K562 (cell line): ENCODE data around the gene RAB5A. TPM values are rescaled to one million over a fixed set of nuclear protein-coding genes. Genes with fewer than 3 reads are reported as not detected.

ENCODE experiments used
- BRCA1 ChIP-seq, 2 experiments: fragments of 450-650 bp in 1 of 2; sonication (generic) in 1 of 2; formaldehyde crosslinking in 1 of 2; IDR thresholded peaks; 2 replicates each; pipeline versions ENCODE4 v1.5.0 to v1.6.1; 2017 to 2020; ENCODE audit warnings: mild to moderate bottlenecking in 1 of 2, missing genetic modification reagents in 1 of 2
- CBX3 ChIP-seq, 2 experiments: IDR thresholded peaks; 1 replicate in 1 of 2; 2 replicates in 1 of 2; pipeline ENCODE4 v1.6.1; 2012; ENCODE audit warnings: inconsistent platforms in 2 of 2, low read length in 2 of 2, borderline replicate concordance in 1 of 2, control low read depth in 1 of 2
- DACH1 ChIP-seq: fragments of 450-650 bp; IDR thresholded peaks from 2 replicates; pipeline ENCODE4 v1.6.1; 2018; ENCODE audit not compliant: partially characterized antibody
- ETV1 ChIP-seq: fragments of 450-650 bp; conservative IDR thresholded peaks from 2 replicates; pipeline ENCODE4 v1.6.1; 2016; ENCODE audit warnings: missing genetic modification characterization, control low read depth, low read depth, missing compliant biosample characterization
- FOS ChIP-seq: IDR thresholded peaks from 3 replicates; pipeline ENCODE4 v1.6.1; 2011; ENCODE audit not compliant: insufficient read length; ENCODE audit errors: extremely low read depth
- HNRNPLL ChIP-seq: fragments of 200-400 bp; formaldehyde crosslinking; IDR thresholded peaks from 2 replicates; pipeline ENCODE4 v1.6.1; 2017; ENCODE audit warnings: low read length, low read depth, mild to moderate bottlenecking; ENCODE audit not compliant: poor library complexity, severe bottlenecking
- KDM1A ChIP-seq, 2 experiments: fragments of 450-650 bp; IDR thresholded peaks; 2 replicates each; pipeline ENCODE4 v1.6.1; 2016; ENCODE audit warnings: mild to moderate bottlenecking in 2 of 2
- LARP7 ChIP-seq: fragments of 450-650 bp; IDR thresholded peaks from 2 replicates; pipeline ENCODE4 v1.6.1; 2016
- MBD2 ChIP-seq: sonication (generic); IDR thresholded peaks from 2 replicates; pipeline ENCODE4 v1.6.1; 2016; ENCODE audit warnings: low read depth, borderline replicate concordance
- MTF1 ChIP-seq: fragments of 250-450 bp; sonication (Bioruptor Pico); IDR thresholded peaks from 2 replicates; pipeline ENCODE4 v1.9.0; 2021; ENCODE audit warnings: moderate library complexity, mild to moderate bottlenecking, inconsistent platforms, borderline replicate concordance
- NR2C1 ChIP-seq, 2 experiments: fragments of 450-650 bp; IDR thresholded peaks; 2 replicates each; pipeline ENCODE4 v1.6.1; 2017; ENCODE audit warnings: mild to moderate bottlenecking in 2 of 2, antibody characterized with exemption in 1 of 2, inconsistent platforms in 1 of 2, missing compliant biosample characterization in 1 of 2, missing genetic modification characterization in 1 of 2
- RBFOX2 ChIP-seq: fragments of 200-400 bp; formaldehyde crosslinking; IDR thresholded peaks from 2 replicates; pipeline ENCODE4 v1.6.1; 2017; ENCODE audit warnings: low read depth, mild to moderate bottlenecking, low read length, moderate library complexity
- TEAD4 ChIP-seq, 2 experiments: sonication (generic) in 1 of 2; formaldehyde crosslinking in 1 of 2; IDR thresholded peaks; 2 replicates each; pipeline versions ENCODE4 v1.6.1 to v1.8.0; 2012 to 2022; ENCODE audit warnings: borderline replicate concordance in 1 of 2, inconsistent platforms in 1 of 2, low read length in 1 of 2, mild to moderate bottlenecking in 1 of 2, missing genetic modification reagents in 1 of 2
- THRAP3 ChIP-seq: fragments of 450-650 bp; IDR thresholded peaks from 2 replicates; pipeline ENCODE4 v1.6.1; 2016; ENCODE audit warnings: mild to moderate bottlenecking, inconsistent platforms, borderline replicate concordance
- ZC3H4 ChIP-seq: sonication (generic); formaldehyde crosslinking; IDR thresholded peaks from 2 replicates; pipeline ENCODE4 v1.9.0; 2021; ENCODE audit warnings: missing genetic modification reagents, borderline replicate concordance
- polyA plus RNA-seq, 8 experiments: library from polyadenylated mRNA; depleted of rRNA in 4 of 8; stranded (reverse) in 5 of 8; unstranded in 3 of 8; fragments of >200 nt; fragmentation: Nextera tagmentation in 2 of 8; fragmentation: Illumina TruSeq in 1 of 8; extraction: Ambion mirVana in 2 of 8; extraction: Trizol in 1 of 8; gene quantifications; 2 replicates each; pipeline versions ENCODE4 v1.2.1 to v1.2.3, GENCODE V29; 2011 to 2014; ENCODE audit warnings: inconsistent platforms in 1 of 8, missing spikeins in 1 of 8
- total RNA-seq, 7 experiments: library from RNA; depleted of rRNA in 6 of 7; stranded (reverse); fragments of >200 nt in 6 of 7; fragmentation: Illumina TruSeq in 2 of 7; extraction: Trizol in 2 of 7; gene quantifications; 2 replicates each; pipeline versions ENCODE4 v1.2.1 to v1.2.3, GENCODE V29; 2011 to 2021; ENCODE audit warnings: low replicate concordance in 1 of 7
- TF ChIP-seq, protein P1 (sequence below): fragments of 150-350 bp; IDR thresholded peaks from 2 replicates; pipeline ENCODE4 v1.6.1; 2014; ENCODE audit warnings: low read depth, mild to moderate bottlenecking, low read length, borderline replicate concordance
- TF ChIP-seq, protein P2 (sequence below): fragments of 450-650 bp; IDR thresholded peaks from 2 replicates; pipeline ENCODE4 v1.6.1; 2017; ENCODE audit warnings: antibody characterized with exemption, mild to moderate bottlenecking

The RAB5A gene
- total and polyA plus RNA-seq, 9 of the 15 experiments (the other 6 are each of a cell fraction or from before 2014, with no cell fraction given), result 28.3 to 64.2 (median 49.0) TPM

DNA sequence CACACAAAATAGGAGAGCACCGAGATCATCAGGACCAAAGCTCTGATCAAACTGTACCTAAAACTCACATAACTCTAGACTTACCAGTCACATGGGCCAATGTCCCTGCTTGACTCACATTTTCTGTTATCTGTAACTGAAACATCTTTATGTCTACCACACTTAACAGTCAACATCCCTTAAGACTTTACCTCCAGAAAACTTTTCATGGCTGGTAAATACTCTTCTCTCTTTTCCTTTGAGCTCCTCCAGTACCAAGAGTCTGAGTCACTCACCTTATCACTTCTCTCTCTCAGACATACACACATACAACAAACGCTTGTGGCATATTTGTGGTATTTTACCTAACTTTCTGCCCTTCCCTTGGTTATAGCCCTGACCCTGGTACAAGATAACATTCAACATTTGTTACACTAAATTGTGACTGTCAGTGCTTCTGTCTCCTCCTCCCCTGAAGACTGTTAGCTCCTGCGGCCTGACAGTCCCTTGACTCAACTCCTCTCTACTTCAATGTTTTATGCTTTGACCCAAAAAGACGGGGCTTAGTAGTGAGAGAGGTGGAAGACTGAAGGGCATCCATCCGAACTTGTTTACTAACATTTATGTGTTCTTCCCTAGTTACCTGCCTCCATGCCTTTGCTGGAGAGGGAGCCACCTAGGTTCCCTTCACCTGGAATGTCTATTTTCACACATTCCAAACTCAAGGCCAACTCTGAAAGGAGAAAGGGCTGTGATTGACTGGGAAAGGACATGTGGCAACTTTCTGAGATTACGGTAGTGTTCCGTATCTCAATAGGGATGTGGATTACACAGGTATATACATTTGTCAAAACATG is 9.2 kb upstream of the RAB5A start (continued):
- TF ChIP-seq TEAD4 (IDR thresholded peaks at IDR 0.05; ENCODE audit: low read length) (peak; percentile 88), TEAD4 (CRISPR knock-in tag; IDR thresholded peaks at IDR 0.05; ENCODE audit: borderline replicate concordance) (no peak), KDM1A (IDR thresholded peaks at IDR 0.05) (peak; percentile 90 to 92), MBD2 (0 out of 2 replicates have a peak, but pooled peaks have one; percentile 45), ETV1 (tag) (0 out of 2 replicates have a peak, but pooled peaks have one; percentile 12), MTF1 (CRISPR knock-in tag) (no peak), LARP7 (no peak), NR2C1 (IDR thresholded peaks at IDR 0.05) (no peak), NR2C1 (tag; IDR thresholded peaks at IDR 0.05) (0 out of 2 replicates have a peak, but pooled peaks have one; percentile 22), FOS (peak; percentile 23), DACH1 (peak; percentile 9), ZC3H4 (no peak), RBFOX2 (no peak), HNRNPLL (no peak), THRAP3 (no peak), CBX3 (IDR thresholded peaks at IDR 0.05; ENCODE audit: borderline replicate concordance in 1 of 2, low read length in 2 of 2) (peak in 1 of 2 experiments; percentile 71; a peak in 1 of 3 replicates), BRCA1 (IDR thresholded peaks at IDR 0.05) (no peak), BRCA1 (CRISPR knock-in tag; IDR thresholded peaks at IDR 0.05) (no peak)
- TF ChIP-seq, protein P1, sequence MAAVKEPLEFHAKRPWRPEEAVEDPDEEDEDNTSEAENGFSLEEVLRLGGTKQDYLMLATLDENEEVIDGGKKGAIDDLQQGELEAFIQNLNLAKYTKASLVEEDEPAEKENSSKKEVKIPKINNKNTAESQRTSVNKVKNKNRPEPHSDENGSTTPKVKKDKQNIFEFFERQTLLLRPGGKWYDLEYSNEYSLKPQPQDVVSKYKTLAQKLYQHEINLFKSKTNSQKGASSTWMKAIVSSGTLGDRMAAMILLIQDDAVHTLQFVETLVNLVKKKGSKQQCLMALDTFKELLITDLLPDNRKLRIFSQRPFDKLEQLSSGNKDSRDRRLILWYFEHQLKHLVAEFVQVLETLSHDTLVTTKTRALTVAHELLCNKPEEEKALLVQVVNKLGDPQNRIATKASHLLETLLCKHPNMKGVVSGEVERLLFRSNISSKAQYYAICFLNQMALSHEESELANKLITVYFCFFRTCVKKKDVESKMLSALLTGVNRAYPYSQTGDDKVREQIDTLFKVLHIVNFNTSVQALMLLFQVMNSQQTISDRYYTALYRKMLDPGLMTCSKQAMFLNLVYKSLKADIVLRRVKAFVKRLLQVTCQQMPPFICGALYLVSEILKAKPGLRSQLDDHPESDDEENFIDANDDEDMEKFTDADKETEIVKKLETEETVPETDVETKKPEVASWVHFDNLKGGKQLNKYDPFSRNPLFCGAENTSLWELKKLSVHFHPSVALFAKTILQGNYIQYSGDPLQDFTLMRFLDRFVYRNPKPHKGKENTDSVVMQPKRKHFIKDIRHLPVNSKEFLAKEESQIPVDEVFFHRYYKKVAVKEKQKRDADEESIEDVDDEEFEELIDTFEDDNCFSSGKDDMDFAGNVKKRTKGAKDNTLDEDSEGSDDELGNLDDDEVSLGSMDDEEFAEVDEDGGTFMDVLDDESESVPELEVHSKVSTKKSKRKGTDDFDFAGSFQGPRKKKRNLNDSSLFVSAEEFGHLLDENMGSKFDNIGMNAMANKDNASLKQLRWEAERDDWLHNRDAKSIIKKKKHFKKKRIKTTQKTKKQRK, result no peak
- TF ChIP-seq, protein P2, sequence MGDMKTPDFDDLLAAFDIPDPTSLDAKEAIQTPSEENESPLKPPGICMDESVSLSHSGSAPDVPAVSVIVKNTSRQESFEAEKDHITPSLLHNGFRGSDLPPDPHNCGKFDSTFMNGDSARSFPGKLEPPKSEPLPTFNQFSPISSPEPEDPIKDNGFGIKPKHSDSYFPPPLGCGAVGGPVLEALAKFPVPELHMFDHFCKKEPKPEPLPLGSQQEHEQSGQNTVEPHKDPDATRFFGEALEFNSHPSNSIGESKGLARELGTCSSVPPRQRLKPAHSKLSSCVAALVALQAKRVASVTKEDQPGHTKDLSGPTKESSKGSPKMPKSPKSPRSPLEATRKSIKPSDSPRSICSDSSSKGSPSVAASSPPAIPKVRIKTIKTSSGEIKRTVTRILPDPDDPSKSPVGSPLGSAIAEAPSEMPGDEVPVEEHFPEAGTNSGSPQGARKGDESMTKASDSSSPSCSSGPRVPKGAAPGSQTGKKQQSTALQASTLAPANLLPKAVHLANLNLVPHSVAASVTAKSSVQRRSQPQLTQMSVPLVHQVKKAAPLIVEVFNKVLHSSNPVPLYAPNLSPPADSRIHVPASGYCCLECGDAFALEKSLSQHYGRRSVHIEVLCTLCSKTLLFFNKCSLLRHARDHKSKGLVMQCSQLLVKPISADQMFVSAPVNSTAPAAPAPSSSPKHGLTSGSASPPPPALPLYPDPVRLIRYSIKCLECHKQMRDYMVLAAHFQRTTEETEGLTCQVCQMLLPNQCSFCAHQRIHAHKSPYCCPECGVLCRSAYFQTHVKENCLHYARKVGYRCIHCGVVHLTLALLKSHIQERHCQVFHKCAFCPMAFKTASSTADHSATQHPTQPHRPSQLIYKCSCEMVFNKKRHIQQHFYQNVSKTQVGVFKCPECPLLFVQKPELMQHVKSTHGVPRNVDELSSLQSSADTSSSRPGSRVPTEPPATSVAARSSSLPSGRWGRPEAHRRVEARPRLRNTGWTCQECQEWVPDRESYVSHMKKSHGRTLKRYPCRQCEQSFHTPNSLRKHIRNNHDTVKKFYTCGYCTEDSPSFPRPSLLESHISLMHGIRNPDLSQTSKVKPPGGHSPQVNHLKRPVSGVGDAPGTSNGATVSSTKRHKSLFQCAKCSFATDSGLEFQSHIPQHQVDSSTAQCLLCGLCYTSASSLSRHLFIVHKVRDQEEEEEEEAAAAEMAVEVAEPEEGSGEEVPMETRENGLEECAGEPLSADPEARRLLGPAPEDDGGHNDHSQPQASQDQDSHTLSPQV, result peak; percentile 61
